ENCODE measurements around the gene TMEM182.

The TMEM182 gene, protein sequence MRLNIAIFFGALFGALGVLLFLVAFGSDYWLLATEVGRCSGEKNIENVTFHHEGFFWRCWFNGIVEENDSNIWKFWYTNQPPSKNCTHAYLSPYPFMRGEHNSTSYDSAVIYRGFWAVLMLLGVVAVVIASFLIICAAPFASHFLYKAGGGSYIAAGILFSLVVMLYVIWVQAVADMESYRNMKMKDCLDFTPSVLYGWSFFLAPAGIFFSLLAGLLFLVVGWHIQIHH

DNA sequence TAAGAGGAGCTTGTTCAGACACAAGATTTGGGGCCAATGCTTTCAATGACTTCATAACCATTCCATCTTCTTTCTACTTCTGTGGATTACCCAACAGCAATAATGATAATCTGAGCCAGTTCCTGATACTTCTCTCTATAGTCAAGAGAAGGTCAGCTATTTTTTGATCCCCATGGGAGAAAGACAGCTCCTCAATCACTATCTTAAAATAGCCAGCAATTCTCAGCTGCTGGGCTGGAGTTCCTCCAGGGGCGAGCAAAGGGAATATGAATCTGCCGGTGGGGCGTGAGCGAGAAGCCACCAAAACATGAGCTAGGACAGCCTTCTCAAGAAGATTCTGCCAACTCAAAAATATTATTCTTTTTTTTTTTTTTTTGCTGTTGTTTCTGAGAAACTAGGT is at the start of gene TMEM182:
Gene TMEM182, plus strand, starts transcription at position 269 of the 400 bp plus-strand sequence. CDS start 187 bp downstream, outside the sequence.
- TF ChIP-seq BHLHE40 (IDR thresholded peaks at IDR 0.05; ENCODE audit: borderline replicate concordance) (no peak), L3MBTL2 (conservative IDR thresholded peaks at IDR 0.05) (no peak), FOXM1 (IDR thresholded peaks at IDR 0.05; ENCODE audit: borderline replicate concordance) (no peak), SP1 (IDR thresholded peaks at IDR 0.05) (no peak), TARDBP (IDR thresholded peaks at IDR 0.05) (no peak), ARNT (IDR thresholded peaks at IDR 0.05) (no peak), ZNF384 (IDR thresholded peaks at IDR 0.05) (no peak), ELF4 (IDR thresholded peaks at IDR 0.05) (no peak), LEF1 (IDR thresholded peaks at IDR 0.05; ENCODE audit: borderline replicate concordance) (no peak), FOXK2 (IDR thresholded peaks at IDR 0.05) (no peak), SUZ12 (IDR thresholded peaks at IDR 0.05) (no peak), HDGF (IDR thresholded peaks at IDR 0.05; ENCODE audit: borderline replicate concordance) (no peak), FOXA1 (IDR thresholded peaks at IDR 0.05) (no peak)
- TF ChIP-seq, protein P1, sequence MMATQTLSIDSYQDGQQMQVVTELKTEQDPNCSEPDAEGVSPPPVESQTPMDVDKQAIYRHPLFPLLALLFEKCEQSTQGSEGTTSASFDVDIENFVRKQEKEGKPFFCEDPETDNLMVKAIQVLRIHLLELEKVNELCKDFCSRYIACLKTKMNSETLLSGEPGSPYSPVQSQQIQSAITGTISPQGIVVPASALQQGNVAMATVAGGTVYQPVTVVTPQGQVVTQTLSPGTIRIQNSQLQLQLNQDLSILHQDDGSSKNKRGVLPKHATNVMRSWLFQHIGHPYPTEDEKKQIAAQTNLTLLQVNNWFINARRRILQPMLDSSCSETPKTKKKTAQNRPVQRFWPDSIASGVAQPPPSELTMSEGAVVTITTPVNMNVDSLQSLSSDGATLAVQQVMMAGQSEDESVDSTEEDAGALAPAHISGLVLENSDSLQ (IDR thresholded peaks at IDR 0.05), result no peak
- no peak for DNase-seq (ENCODE audit: extremely low spot score)
- ChIA-PET CTCF (interaction anchor here (0.6 to 2.5 kb wide), 4 partner anchors 8 to 1097 kb away, joined by 3 to 10 read pairs (median 5); no protein-coding TSS in a partner anchor), POLR2A (no interaction called here)

DNA sequence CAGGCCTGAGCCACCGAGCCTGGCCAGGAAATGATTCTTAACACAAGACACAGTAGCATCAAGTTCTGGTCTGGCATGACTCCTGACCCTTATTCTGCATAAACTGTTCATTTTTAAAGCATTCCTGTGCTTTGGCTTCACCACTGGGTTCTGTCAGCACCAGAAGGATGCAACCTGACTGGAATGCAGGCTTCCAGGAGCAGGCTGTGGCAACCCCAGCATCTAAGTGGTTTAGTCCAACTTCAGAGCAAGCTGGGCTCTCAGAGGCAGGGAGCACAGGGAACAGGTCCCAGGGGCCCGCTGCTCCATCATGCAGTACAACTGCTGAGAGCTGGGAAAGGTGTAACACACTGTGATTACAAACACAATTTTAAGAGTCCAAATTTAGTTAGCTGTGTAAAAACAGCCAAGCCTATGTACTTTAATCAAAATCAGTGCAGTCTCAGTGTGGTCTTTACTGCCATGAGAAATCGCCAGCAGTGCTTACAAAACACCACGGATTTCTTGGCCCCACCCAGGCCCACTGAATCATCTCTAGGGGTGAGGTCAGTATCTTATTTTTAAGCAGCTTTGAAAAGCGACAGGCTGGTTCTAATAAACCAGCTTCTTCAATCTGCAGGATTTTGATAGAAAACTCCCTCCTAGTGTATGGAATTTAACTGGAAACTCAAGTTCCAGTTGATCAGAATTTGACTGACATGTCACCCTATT is 44.4 kb upstream of the TMEM182 start:
- TF ChIP-seq TARDBP (IDR thresholded peaks at IDR 0.05) (no peak), BHLHE40 (IDR thresholded peaks at IDR 0.05; ENCODE audit: borderline replicate concordance) (no peak), LEF1 (IDR thresholded peaks at IDR 0.05; ENCODE audit: borderline replicate concordance) (no peak), FOXM1 (IDR thresholded peaks at IDR 0.05; ENCODE audit: borderline replicate concordance) (no peak), FOXA1 (IDR thresholded peaks at IDR 0.05) (no peak), CTBP1 (IDR thresholded peaks at IDR 0.05; ENCODE audit: borderline replicate concordance) (no peak), SP1 (IDR thresholded peaks at IDR 0.05) (no peak), ZNF384 (IDR thresholded peaks at IDR 0.05) (no peak), HDGF (IDR thresholded peaks at IDR 0.05; ENCODE audit: borderline replicate concordance) (no peak), SUZ12 (IDR thresholded peaks at IDR 0.05) (no peak), NFRKB (IDR thresholded peaks at IDR 0.05) (no peak), ELF4 (IDR thresholded peaks at IDR 0.05) (no peak), FOXK2 (IDR thresholded peaks at IDR 0.05) (no peak), L3MBTL2 (conservative IDR thresholded peaks at IDR 0.05) (no peak)
- TF ChIP-seq, protein P1 (IDR thresholded peaks at IDR 0.05), result no peak
- POLR2A ChIA-PET, result no interaction called here
- no peak for DNase-seq (ENCODE audit: extremely low spot score)
- CTCF ChIA-PET, result no interaction called here

DNA sequence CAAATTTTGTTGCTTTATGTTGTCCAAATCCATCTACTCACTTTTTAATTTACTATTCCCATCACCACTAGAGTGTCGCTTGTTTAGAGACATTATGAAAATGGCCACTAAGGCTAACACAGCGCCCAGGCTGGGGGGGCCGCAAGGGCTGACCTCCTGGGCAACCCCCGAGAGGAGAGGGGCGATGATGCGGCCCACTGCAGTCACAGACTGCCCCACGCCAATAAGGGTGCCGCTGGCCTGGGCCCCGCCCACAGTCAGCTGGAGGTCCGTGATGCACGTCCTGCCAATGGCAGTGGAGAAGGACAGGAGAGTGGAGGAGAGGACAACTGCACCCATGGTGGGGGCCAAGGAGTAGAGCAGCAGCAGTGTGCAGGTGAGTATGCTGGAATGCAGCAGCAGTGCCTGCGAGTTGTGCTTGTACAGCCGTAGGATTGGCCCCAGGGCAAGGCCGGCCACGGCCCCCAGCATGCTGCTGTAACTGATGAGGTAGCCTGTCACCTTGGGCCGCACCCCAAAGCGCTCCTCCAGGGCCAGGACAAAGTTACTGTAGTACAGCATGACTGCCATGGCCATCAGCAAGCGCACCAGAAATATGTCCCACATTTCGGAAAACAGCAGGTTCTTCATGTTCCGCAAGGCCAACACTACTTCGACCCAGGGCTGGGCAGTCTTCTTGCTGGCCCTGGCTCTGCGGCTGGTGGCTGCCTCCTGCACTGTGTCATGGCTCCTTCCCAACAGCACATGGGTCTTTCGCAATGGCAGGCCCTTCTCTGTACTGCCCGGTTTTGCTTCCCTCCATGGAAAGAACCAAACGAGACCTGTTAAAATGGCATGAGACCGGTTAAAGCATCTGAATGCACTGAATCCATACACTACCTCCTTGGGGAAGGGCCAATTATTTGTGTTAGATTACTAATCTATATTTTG is 43.2 kb upstream of the TMEM182 start:
- CTCF ChIA-PET, result no interaction called here
- TF ChIP-seq SUZ12 (IDR thresholded peaks at IDR 0.05) (no peak), FOXA1 (IDR thresholded peaks at IDR 0.05) (no peak), LEF1 (IDR thresholded peaks at IDR 0.05; ENCODE audit: borderline replicate concordance) (no peak), HDGF (IDR thresholded peaks at IDR 0.05; ENCODE audit: borderline replicate concordance) (no peak), CTBP1 (IDR thresholded peaks at IDR 0.05; ENCODE audit: borderline replicate concordance) (no peak), FOXK2 (IDR thresholded peaks at IDR 0.05) (no peak), L3MBTL2 (conservative IDR thresholded peaks at IDR 0.05) (no peak)
- POLR2A ChIA-PET, result no interaction called here
- no peak for DNase-seq (ENCODE audit: extremely low spot score)

DNA sequence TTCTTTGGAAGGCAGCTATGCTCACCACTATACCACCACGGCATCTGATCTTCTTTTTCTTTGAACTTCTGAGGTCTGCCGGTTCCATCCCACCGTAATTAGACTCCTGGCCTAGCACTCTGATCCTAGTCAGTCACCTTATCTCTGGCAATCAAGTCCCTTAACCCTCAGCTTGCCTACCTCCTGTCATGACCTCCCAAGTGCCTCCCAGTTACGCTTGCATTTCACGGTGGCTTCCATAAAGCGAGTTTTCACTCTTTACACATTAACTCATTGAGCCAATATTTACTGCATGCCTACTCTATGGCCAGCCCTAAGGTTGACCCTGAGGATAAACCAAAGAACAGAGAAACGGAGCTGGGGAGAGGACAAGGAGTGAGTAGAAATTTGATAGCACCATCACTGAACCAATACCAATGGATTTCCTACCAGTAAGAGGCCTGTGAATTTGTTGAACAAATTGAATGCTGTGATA is 37.8 kb upstream of the TMEM182 start:
- no peak for DNase-seq (ENCODE audit: extremely low spot score)
- TF ChIP-seq FOXK2 (IDR thresholded peaks at IDR 0.05), result no peak
- TF ChIP-seq TARDBP (IDR thresholded peaks at IDR 0.05), result no peak
- TF ChIP-seq, protein P1 (IDR thresholded peaks at IDR 0.05), result no peak
- no peak for TF ChIP-seq FOXM1 (IDR thresholded peaks at IDR 0.05; ENCODE audit: borderline replicate concordance)
- TF ChIP-seq SUZ12 (IDR thresholded peaks at IDR 0.05), result no peak
- no peak for TF ChIP-seq LEF1 (IDR thresholded peaks at IDR 0.05; ENCODE audit: borderline replicate concordance)
- TF ChIP-seq NFRKB (IDR thresholded peaks at IDR 0.05), result no peak
- no peak for TF ChIP-seq ZNF384 (IDR thresholded peaks at IDR 0.05)
- no peak for TF ChIP-seq BHLHE40 (IDR thresholded peaks at IDR 0.05; ENCODE audit: borderline replicate concordance)
- TF ChIP-seq HDGF (IDR thresholded peaks at IDR 0.05; ENCODE audit: borderline replicate concordance), result no peak
- TF ChIP-seq FOXA1 (IDR thresholded peaks at IDR 0.05), result no peak
- no peak for TF ChIP-seq ELF4 (IDR thresholded peaks at IDR 0.05)
- TF ChIP-seq CTBP1 (IDR thresholded peaks at IDR 0.05; ENCODE audit: borderline replicate concordance), result no peak
- TF ChIP-seq ARNT (IDR thresholded peaks at IDR 0.05), result no peak
- no peak for TF ChIP-seq L3MBTL2 (conservative IDR thresholded peaks at IDR 0.05)
- ChIA-PET POLR2A (no interaction called here), CTCF (no interaction called here)

DNA sequence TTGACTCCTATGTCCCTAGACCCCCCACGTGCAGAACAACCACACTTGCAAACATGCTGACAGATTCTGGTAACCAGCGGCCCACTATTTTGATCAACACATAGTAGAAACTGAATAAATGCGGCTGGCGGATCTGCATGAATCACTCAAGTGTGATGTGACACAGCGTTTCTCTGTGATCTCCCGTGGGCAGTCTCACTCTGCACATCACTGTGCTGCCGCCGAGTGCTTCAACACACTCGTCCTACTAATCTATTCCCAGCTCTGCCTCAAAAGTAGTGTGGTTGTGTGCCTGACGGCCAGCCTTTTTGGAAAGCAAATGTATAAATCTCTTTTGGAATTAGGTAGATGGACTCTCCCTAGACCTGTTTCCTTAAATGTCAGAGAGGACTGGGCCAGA is 37.3 kb upstream of the TMEM182 start:
- POLR2A ChIA-PET, result no interaction called here

More for the DNA sequence above, 37.3 kb upstream of the TMEM182 start:
- CTCF ChIA-PET, result interaction anchor here (0.7 kb wide), 1 partner anchor 29 kb away, joined by 3 read pairs; no protein-coding TSS in a partner anchor
- TF ChIP-seq FOXA1 (IDR thresholded peaks at IDR 0.05), result no peak
- no peak for TF ChIP-seq LEF1 (IDR thresholded peaks at IDR 0.05; ENCODE audit: borderline replicate concordance)
- TF ChIP-seq ARNT (IDR thresholded peaks at IDR 0.05), result no peak
- TF ChIP-seq TARDBP (IDR thresholded peaks at IDR 0.05), result no peak
- no peak for TF ChIP-seq SP1 (IDR thresholded peaks at IDR 0.05)
- no peak for DNase-seq (ENCODE audit: extremely low spot score)
